Choroid plexus epithelial cell (primary cell): ENCODE measurements around the gene ZBTB2.
"Not testable (repeated sequence)": the region's sequence is repeated elsewhere in the genome, so short reads cannot be mapped to it uniquely, and the experiment has no call there.

Source experiments
- DNase-seq: peaks from one replicate; pipeline ENCODE4 v3.0.0-alpha.2; 2010; ENCODE audit warnings: low read depth
- H3K4me3 ChIP-seq: 2 replicates; pipeline ENCODE4 v1.5.1; 2011; ENCODE audit warnings: low read depth, mild to moderate bottlenecking, control low read depth, low read length, moderate library complexity
- TF ChIP-seq, protein P1 (sequence below): conservative IDR thresholded peaks from 2 replicates; pipeline ENCODE4 v1.5.1; 2011; ENCODE audit warnings: low read depth, mild to moderate bottlenecking, control low read depth, inconsistent platforms, low read length, moderate library complexity

The ZBTB2 gene

GRCh38 chr6:151349651-151350270, 41.6 kb downstream of the ZBTB2 start:
- TF ChIP-seq, protein P1, sequence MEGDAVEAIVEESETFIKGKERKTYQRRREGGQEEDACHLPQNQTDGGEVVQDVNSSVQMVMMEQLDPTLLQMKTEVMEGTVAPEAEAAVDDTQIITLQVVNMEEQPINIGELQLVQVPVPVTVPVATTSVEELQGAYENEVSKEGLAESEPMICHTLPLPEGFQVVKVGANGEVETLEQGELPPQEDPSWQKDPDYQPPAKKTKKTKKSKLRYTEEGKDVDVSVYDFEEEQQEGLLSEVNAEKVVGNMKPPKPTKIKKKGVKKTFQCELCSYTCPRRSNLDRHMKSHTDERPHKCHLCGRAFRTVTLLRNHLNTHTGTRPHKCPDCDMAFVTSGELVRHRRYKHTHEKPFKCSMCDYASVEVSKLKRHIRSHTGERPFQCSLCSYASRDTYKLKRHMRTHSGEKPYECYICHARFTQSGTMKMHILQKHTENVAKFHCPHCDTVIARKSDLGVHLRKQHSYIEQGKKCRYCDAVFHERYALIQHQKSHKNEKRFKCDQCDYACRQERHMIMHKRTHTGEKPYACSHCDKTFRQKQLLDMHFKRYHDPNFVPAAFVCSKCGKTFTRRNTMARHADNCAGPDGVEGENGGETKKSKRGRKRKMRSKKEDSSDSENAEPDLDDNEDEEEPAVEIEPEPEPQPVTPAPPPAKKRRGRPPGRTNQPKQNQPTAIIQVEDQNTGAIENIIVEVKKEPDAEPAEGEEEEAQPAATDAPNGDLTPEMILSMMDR = no peak
- no peak overlapping the region for H3K4me3 ChIP-seq
- DNase-seq = no peak

DNA sequence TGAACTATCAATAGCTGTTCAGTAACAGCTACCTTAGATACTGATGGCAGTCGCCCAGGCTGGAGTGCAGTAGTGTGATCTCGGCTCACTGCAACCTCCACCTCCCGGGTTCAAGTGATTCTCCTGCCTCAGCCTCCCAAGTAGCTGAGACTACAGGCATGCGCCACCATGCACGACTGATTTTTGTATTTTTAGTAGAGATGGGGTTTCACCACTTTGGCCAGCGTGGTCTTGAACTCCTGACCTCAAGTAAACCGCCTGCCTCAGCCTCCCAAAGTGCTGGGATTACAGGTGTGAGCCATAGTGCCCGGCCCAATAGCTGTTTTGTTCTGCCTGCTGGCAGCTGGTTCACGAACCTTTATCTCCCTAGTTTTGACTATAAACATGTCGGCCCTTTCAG, 48.6 kb downstream of the ZBTB2 start:
- not testable (repeated sequence) for DNase-seq, H3K4me3 ChIP-seq

DNA sequence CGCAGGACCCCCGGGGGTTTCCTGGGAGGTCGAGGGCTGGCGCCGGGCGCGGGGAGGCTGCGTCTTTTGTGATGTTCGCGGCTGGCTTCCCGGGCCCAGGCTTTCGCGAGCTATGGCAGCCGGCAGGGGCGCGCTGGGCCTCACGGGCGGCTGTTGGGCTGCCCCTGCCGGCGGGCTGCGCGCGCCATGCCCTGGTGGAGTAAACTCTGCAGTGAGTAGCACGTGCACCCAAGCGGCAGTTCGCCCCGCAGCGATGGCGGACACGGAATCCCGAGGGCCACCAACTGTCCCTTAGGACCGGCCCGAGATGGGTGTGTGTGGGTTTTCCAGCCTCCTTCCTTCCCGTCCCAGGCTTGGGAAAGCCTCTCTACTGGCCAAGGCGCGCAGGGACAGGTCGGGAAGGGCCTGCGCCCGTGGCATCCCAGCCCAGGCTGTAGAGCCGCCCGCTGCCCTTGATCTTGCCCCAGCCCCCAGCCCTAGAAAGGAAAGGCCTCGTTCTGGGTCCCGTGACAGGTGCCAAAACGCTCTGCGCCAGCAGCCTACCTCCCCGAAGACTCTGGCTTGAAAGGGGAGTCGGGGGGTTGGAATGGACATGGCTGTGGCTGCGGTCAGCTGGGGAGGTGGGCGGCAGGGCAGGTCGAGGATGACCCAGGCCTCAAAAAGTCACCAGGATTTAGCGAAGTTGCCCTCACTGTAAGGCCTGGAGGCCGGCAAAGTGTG, 49.7 kb downstream of the ZBTB2 start:
- DNase-seq = no peak
- TF ChIP-seq, protein P1 = no peak
- H3K4me3 ChIP-seq = no peak overlapping the region

DNA sequence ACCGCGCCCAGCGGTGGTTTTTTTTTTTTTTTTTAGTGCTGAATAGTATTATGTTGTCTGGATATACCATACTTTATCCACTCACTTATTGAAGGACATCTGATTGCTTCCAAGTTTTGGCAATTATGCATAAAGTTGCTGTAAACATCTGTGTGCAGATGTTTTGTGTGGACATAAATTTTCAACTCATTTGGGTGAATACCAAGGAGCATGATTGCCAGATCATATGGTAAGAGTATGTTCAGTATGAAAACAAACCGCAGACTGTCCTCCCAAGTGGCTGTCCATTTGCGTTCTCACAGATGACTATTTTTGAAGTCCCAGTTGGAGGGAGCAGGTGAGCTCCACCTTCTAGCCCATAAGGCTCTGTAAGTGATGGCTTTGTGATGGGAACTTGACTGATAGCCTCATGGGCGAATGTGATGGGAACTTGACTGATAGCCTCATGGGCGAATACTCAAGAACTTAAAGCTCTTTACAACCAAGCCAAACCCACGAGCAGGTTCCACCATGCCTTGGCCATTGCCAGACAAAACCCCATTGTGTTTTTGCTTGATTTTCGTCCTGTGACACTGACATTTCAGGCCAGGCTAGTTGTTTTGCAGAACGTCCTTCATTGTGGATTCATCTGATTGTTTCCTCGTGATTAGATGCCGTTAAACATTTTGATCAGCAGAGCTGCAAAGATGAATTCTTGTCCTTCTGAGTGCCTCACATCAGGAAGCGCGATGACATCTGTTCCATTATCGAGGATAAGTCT, 51.0 kb downstream of the ZBTB2 start:
- H3K4me3 ChIP-seq = no peak overlapping the region
- TF ChIP-seq, protein P1 = no peak

GRCh38 chr6:151339369-151339768, 52.0 kb downstream of the ZBTB2 start:
- no peak for DNase-seq
- TF ChIP-seq, protein P1 = no peak
- H3K4me3 ChIP-seq = no peak overlapping the region

More for the DNA sequence above, 51.0 kb downstream of the ZBTB2 start:
- DNase-seq = no peak

GRCh38 chr6:151338651-151339200, 52.6 kb downstream of the ZBTB2 start:
- TF ChIP-seq, protein P1 = no peak
- no peak for DNase-seq
- no peak overlapping the region for H3K4me3 ChIP-seq

GRCh38 chr6:151335930-151336329, 55.4 kb downstream of the ZBTB2 start:
- DNase-seq = no peak
- TF ChIP-seq, protein P1 = no peak

More at GRCh38 chr6:151335930-151336329, 55.4 kb downstream of the ZBTB2 start:
- no peak overlapping the region for H3K4me3 ChIP-seq
